DND-41 (cell line): Measurements from ENCODE around the gene ZSCAN5A.
A peak's percentile ranks its signal among the peaks of the same experiment; 100 is the strongest.

ENCODE experiments used
- ATAC-seq: fragments of 200-7000 bp; cut with Tn5 transposase; 3 replicates; pipeline ENCODE4 v1.9.1; 2021; ENCODE audit warnings: low read depth; ENCODE audit not compliant: insufficient read depth
- DNase-seq: peaks from one replicate; pipeline ENCODE4 v3.0.0-alpha.2; 2020
- H2AFZ ChIP-seq: 2 replicates; pipeline ENCODE4 v1.6.0; 2012; ENCODE audit warnings: low read depth, low read length
- H3K27ac ChIP-seq: 2 replicates; pipeline ENCODE4 v1.5.1; 2012; ENCODE audit warnings: low read length, inconsistent platforms
- H3K27me3 ChIP-seq: fragments of 200-600 bp; sonication (generic); 2 replicates; pipeline ENCODE4 v1.6.0; 2012; ENCODE audit warnings: low read length, mild to moderate bottlenecking, inconsistent platforms; ENCODE audit not compliant: insufficient read depth, poor library complexity
- H3K36me3 ChIP-seq: 2 replicates; pipeline ENCODE4 v1.5.1; 2012; ENCODE audit warnings: low read length, inconsistent platforms; ENCODE audit not compliant: insufficient read depth
- H3K4me1 ChIP-seq: 2 replicates; pipeline ENCODE4 v1.5.1; 2012; ENCODE audit warnings: mild to moderate bottlenecking, low read length; ENCODE audit not compliant: insufficient read depth
- H3K4me2 ChIP-seq: 2 replicates; pipeline ENCODE4 v1.6.0; 2012; ENCODE audit warnings: mild to moderate bottlenecking, moderate library complexity, low read length, inconsistent platforms; ENCODE audit not compliant: insufficient read depth
- H3K4me3 ChIP-seq, 2 experiments: fragments of 200-600 bp in 1 of 2; shearing (Covaris generic) in 1 of 2; 2 replicates each; pipeline ENCODE4 v1.5.1; 2012 to 2016; ENCODE audit warnings: inconsistent platforms in 2 of 2, low read length in 2 of 2, mild to moderate bottlenecking in 2 of 2, low read depth in 1 of 2, moderate library complexity in 1 of 2
- H3K79me2 ChIP-seq: 2 replicates; pipeline ENCODE4 v1.6.0; 2012; ENCODE audit warnings: low read length, inconsistent platforms; ENCODE audit not compliant: insufficient read depth
- H3K9ac ChIP-seq: 2 replicates; pipeline ENCODE4 v1.6.0; 2012; ENCODE audit warnings: low read depth, mild to moderate bottlenecking, inconsistent platforms, low read length, moderate library complexity
- H3K9me3 ChIP-seq: 2 replicates; pipeline ENCODE4 v1.5.1; 2012; ENCODE audit warnings: low read length, moderate library complexity, mild to moderate bottlenecking, inconsistent platforms; ENCODE audit not compliant: insufficient read depth, severe bottlenecking
- H4K20me1 ChIP-seq: 2 replicates; pipeline ENCODE4 v1.6.0; 2012; ENCODE audit warnings: low read length; ENCODE audit not compliant: insufficient read depth
- EZH2 ChIP-seq: IDR thresholded peaks from 3 replicates; pipeline ENCODE4 v1.6.1; 2012; ENCODE audit warnings: borderline replicate concordance, low read depth, mild to moderate bottlenecking, moderate library complexity, low read length, inconsistent platforms; ENCODE audit not compliant: severe bottlenecking
- TF ChIP-seq, protein P1 (sequence below): IDR thresholded peaks from 2 replicates; pipeline ENCODE4 v1.5.1; 2012; ENCODE audit warnings: borderline replicate concordance, low read length, moderate library complexity, mild to moderate bottlenecking; ENCODE audit not compliant: poor library complexity, severe bottlenecking; ENCODE audit errors: extremely low read depth

ZSCAN5A gene

DNA sequence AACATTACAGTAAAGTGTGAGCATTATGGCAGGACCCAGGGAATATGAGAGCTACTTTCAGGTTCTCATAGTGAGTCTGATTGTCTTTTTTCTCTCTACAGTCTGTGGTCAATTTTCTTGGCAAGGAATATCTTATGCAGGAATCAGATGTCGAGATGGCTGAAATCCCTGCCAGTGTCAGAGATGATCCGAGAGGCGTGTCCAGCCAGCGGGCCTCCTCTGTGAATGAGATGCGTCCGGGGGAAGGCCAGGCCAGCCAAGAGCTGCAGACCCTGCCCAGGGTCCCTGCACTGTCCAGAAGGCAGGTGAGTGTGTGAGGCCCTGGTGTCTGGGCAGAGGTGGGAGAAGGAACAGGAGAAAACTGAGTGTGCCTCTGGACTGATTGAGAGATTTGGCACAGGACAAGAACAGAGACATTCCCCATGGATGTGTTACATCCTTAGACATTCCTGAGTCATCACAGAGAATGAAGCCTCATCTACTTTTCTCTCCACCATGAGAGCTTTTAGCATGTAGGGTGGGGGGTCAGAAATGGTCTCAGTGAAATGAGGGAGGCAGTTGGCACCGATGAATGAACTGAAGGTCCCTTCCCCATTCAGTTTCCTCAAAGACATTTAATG lies 69.4 kb downstream of the ZSCAN5A start:
- H4K20me1 ChIP-seq: no peaks in the 10 kb centered on the region
- no peak overlapping the region for H3K27ac ChIP-seq
- H3K9me3 ChIP-seq: no peaks in the 10 kb centered on the region
- no peaks in the 10 kb centered on the region for H3K36me3 ChIP-seq
- DNase-seq: no peak
- H2AFZ ChIP-seq: no peak overlapping the region
- no peaks in the 10 kb centered on the region for H3K27me3 ChIP-seq
- no peak overlapping the region for H3K9ac ChIP-seq
- no peak overlapping the region for H3K4me3 ChIP-seq
- no peaks in the 10 kb centered on the region for H3K79me2 ChIP-seq
- H3K4me2 ChIP-seq: no peak overlapping the region
- TF ChIP-seq, protein P1, sequence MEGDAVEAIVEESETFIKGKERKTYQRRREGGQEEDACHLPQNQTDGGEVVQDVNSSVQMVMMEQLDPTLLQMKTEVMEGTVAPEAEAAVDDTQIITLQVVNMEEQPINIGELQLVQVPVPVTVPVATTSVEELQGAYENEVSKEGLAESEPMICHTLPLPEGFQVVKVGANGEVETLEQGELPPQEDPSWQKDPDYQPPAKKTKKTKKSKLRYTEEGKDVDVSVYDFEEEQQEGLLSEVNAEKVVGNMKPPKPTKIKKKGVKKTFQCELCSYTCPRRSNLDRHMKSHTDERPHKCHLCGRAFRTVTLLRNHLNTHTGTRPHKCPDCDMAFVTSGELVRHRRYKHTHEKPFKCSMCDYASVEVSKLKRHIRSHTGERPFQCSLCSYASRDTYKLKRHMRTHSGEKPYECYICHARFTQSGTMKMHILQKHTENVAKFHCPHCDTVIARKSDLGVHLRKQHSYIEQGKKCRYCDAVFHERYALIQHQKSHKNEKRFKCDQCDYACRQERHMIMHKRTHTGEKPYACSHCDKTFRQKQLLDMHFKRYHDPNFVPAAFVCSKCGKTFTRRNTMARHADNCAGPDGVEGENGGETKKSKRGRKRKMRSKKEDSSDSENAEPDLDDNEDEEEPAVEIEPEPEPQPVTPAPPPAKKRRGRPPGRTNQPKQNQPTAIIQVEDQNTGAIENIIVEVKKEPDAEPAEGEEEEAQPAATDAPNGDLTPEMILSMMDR: no peak
- no peak for TF ChIP-seq EZH2
- ATAC-seq: no peak
- no peaks in the 10 kb centered on the region for H3K4me1 ChIP-seq

DNA sequence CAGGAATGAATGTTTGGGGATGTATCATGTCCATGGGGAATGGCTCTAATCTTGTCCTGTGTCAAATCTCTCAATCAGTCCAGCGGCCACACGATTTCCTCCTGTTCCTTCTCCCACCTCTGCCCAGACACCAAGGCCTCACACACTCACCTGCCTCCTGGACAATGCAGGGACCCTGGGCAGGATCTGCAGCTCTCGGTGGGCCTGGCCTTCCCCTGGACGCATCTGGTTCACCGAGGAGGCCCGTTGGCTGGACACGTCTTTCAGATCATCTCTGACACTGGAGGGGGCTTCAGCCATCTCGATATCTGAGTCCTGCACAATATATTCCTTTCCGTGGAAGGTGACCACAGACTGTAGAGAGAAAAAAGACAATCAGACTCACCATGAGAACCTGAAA lies 91.2 kb downstream of the ZSCAN5A start:
- Histone ChIP-seq H3K27me3 (no peaks in the 10 kb centered on the region), H3K36me3 (no peaks in the 10 kb centered on the region), H3K79me2 (no peaks in the 10 kb centered on the region), H3K4me2 (no peak overlapping the region), H3K4me1 (no peaks in the 10 kb centered on the region), H3K9me3 (no peaks in the 10 kb centered on the region), H3K27ac (no peak overlapping the region), H2AFZ (no peak overlapping the region), H3K4me3 (no peak overlapping the region), H4K20me1 (no peaks in the 10 kb centered on the region), H3K9ac (no peak overlapping the region)
- no peak for DNase-seq
- ATAC-seq: no peak
- TF ChIP-seq, protein P1: no peak
- no peak for TF ChIP-seq EZH2

DNA sequence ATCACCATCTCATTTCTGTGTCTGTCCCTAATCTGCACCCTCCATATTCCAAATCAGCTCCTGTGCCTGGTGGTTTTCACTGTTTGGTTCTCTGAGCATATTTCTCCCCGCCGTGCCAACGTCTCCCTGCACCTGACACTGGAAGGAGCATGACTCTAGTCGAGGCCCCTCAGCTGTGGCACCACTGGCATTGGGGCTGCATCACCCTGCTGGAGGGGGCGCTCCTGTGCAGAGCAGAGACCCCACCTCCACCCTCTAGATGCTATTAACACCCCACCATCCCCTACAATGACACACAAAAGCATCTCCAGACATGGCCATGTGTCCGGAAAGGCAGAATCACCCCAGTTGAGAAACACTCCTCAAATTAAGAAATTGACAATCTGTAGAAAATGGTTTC lies 91.7 kb downstream of the ZSCAN5A start:
- DNase-seq (no peak), ATAC-seq (no peak)
- Histone ChIP-seq H3K4me3 (no peak overlapping the region), H3K27me3 (no peaks in the 10 kb centered on the region), H3K9ac (no peak overlapping the region), H3K4me2 (no peak overlapping the region), H3K79me2 (no peaks in the 10 kb centered on the region), H3K36me3 (no peaks in the 10 kb centered on the region), H3K9me3 (no peaks in the 10 kb centered on the region), H3K27ac (no peak overlapping the region), H3K4me1 (no peaks in the 10 kb centered on the region), H4K20me1 (no peaks in the 10 kb centered on the region), H2AFZ (no peak overlapping the region)
- TF ChIP-seq, protein P1: peak; percentile 13
- TF ChIP-seq EZH2: no peak
